BJ (cell line): Measurements from ENCODE around the gene SLC39A2. TPM values are rescaled to one million over a fixed set of nuclear protein-coding genes. Genes with fewer than 3 reads are reported as not detected.
"Not testable (repeated sequence)": the region's sequence is repeated elsewhere in the genome, so short reads cannot be mapped to it uniquely, and the experiment has no call there.

Experiments used
- CTCF ChIA-PET: fragments of 350-600 bp; formaldehyde crosslinking; extraction: SDS; loops from one replicate; lab custom pipeline; 2021; ENCODE audit warnings: antibody characterized with exemption, inconsistent platforms; lab: Yijun Ruan, JAX
- POLR2A ChIA-PET: fragments of 300-600 bp; sonication (Branson Sonifier 250); formaldehyde crosslinking; extraction: SDS; loops from one replicate; lab custom pipeline; 2021; ENCODE audit warnings: antibody characterized with exemption; lab: Charles Lee
- DNase-seq: peaks from one replicate; pipeline ENCODE4 v3.0.0-alpha.2; 2011; ENCODE audit warnings: low read depth
- H3K27me3 ChIP-seq: 2 replicates; pipeline ENCODE4 v1.6.0; 2011; ENCODE audit warnings: low read length; ENCODE audit not compliant: control insufficient read depth, insufficient read depth
- H3K36me3 ChIP-seq: 2 replicates; pipeline ENCODE4 v1.5.1; 2011; ENCODE audit warnings: low read length; ENCODE audit not compliant: control insufficient read depth, insufficient read depth
- H3K4me3 ChIP-seq: 2 replicates; pipeline ENCODE4 v1.5.1; 2011; ENCODE audit warnings: low read depth, mild to moderate bottlenecking, control low read depth, low read length
- CTCF ChIP-seq: IDR thresholded peaks from 2 replicates; pipeline ENCODE4 v1.5.1; 2011; ENCODE audit warnings: low read depth, mild to moderate bottlenecking, control low read depth, inconsistent platforms, low read length, moderate library complexity; ENCODE audit not compliant: insufficient read depth
- polyA plus RNA-seq: library from polyadenylated mRNA; depleted of rRNA; stranded (reverse); fragments of >200 nt; gene quantifications from 2 replicates; pipeline ENCODE4 v1.2.3, GENCODE V29; 2011

The SLC39A2 gene
- polyA plus RNA-seq, 1 experiment, result not detected

GRCh38 chr14:20978687-20979086 lies 20.4 kb upstream of the SLC39A2 start:
- ChIA-PET POLR2A (no interaction called here), CTCF (interaction anchor here (1.4 kb wide), 1 partner anchor 8 kb away, joined by 6 read pairs; no protein-coding TSS in a partner anchor)
- TF ChIP-seq CTCF, result no peak
- Histone ChIP-seq H3K36me3 (no peaks in the 10 kb centered on the region), H3K4me3 (no peak overlapping the region), H3K27me3 (no peaks in the 10 kb centered on the region)
- DNase-seq, result no peak

GRCh38 chr14:20980906-20981305 lies 18.2 kb upstream of the SLC39A2 start:
- Histone ChIP-seq H3K27me3 (no peaks in the 10 kb centered on the region), H3K4me3 (no peak overlapping the region), H3K36me3 (no peaks in the 10 kb centered on the region)
- no peak for DNase-seq
- ChIA-PET POLR2A (no interaction called here), CTCF (interaction anchor here (1.2 to 4.6 kb wide), 2 partner anchors 9 to 34 kb away, joined by 7 to 46 read pairs; no protein-coding TSS in a partner anchor)
- TF ChIP-seq CTCF, result no peak

- no peak overlapping the region for H3K4me3 ChIP-seq
- ChIA-PET CTCF (interaction anchor here (0.9 to 4.6 kb wide), 3 partner anchors 11 to 86 kb away, joined by 3 to 46 read pairs (median 3); no protein-coding TSS in a partner anchor), POLR2A (no interaction called here)
- no peaks in the 10 kb centered on the region for H3K27me3 ChIP-seq
- no peak for DNase-seq
- no peaks in the 10 kb centered on the region for H3K36me3 ChIP-seq
- TF ChIP-seq CTCF, result no peak
These were observed 16.3 kb upstream of the SLC39A2 start for GRCh38 chr14:20982646-20983369.

GRCh38 chr14:20985650-20986049 lies 13.4 kb upstream of the SLC39A2 start:
- CTCF ChIA-PET, result interaction anchor here (0.8 to 4.3 kb wide), 2 partner anchors 14 to 106 kb away, joined by 3 to 37 read pairs; no protein-coding TSS in a partner anchor
- POLR2A ChIA-PET, H3K27me3 ChIP-seq, H3K4me3 ChIP-seq, H3K36me3 ChIP-seq, DNase-seq: not testable (repeated sequence)

GRCh38 chr14:20986811-20987210 lies 12.3 kb upstream of the SLC39A2 start:
- DNase-seq, result peak; percentile 88
- ChIA-PET CTCF (interaction anchor here (0.8 to 4.3 kb wide), 4 partner anchors 15 to 168 kb away, joined by 3 to 37 read pairs (median 8); no protein-coding TSS in a partner anchor), POLR2A (no interaction called here)
- no peak for TF ChIP-seq CTCF
- Histone ChIP-seq H3K27me3 (no peaks in the 10 kb centered on the region), H3K4me3 (no peak overlapping the region), H3K36me3 (no peaks in the 10 kb centered on the region)
